ENCODE results near the gene MYL2. TPM values are rescaled to one million over a fixed set of nuclear protein-coding genes. Genes with fewer than 3 reads are reported as not detected.

MYL2 gene
- total RNA-seq, 1 donor from 2014 or later = not detected

DNA sequence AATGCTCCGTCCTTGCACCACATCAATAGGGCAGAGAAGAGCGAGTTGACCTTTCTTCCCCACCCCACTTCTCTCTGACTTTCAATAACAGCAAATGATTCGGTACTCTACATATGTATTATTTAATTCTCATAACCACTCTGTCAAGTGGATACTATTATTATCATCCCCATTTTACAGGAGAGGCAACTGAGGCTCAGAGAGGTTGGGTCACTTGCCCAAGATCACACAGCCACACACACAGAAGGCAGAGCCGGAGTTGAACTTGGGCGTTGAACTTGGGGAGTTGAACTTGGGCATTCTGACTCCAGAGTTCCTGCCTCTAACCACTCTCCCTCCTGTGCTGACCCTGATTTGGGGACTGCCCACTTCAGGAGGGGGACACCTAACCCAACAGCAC lies 659 bp downstream of the MYL2 start:
- Histone ChIP-seq H3K9me3 (no peaks in the 10 kb centered on the region), H3K36me3 (no peaks in the 10 kb centered on the region), H3K27me3 (no peaks in the 10 kb centered on the region), H3K4me3 (no peak overlapping the region), H3K27ac (no peak overlapping the region), H3K4me1 (no peaks in the 10 kb centered on the region)
- TF ChIP-seq CTCF (IDR thresholded peaks at IDR 0.05) = no peak
- no peak for DNase-seq (ENCODE audit: low spot score in 2 of 2)
- intact Hi-C loops (cut with DNase I) = no loop called here

DNA sequence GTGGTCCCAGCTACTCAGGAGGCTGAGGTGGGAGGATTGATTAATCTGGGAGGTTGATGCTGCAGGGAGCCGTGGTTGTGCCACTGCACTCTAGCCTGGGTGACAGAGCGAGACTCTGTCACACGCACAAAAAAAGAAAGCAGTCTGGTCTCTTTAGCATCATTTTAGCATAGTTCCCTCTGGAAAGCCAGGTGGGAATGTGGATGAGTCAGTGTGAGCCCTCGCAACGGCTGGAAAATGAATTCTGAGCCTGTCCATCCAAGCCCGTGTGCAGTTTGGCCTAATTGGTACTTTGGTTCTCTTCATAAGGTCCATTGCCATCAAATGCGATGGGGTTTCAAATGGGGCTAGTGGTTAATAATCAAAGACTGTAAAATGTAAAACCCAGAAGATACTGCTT lies 2.4 kb downstream of the MYL2 start:
- DNase-seq (ENCODE audit: low spot score in 2 of 2) = no peak
- Histone ChIP-seq H3K4me1 (no peaks in the 10 kb centered on the region), H3K36me3 (no peaks in the 10 kb centered on the region), H3K27me3 (no peaks in the 10 kb centered on the region), H3K9me3 (no peaks in the 10 kb centered on the region), H3K4me3 (no peak overlapping the region), H3K27ac (no peak overlapping the region)
- intact Hi-C loops (cut with DNase I) = no loop called here
- no peak for TF ChIP-seq CTCF (IDR thresholded peaks at IDR 0.05)

DNA sequence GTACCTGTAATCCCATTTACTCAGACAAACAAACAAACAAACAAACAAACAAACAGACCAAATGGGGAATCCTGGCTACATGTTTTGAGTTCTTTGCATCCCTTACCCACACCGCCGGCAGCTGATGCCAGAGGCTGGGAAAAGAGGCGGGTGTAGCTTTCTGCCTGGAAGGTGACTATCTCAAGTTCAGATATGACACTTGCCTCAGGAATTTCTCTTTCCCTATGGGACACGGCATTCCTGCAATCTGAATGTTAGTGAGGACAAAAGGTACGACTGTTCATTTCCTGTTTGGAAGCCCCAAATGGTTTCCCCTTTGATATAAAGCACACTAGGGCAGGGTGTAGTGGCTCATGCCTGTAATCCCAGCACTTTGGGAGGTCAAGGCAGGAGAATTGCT lies 2.9 kb downstream of the MYL2 start:
- Histone ChIP-seq H3K4me3 (no peak overlapping the region), H3K9me3 (no peaks in the 10 kb centered on the region), H3K36me3 (no peaks in the 10 kb centered on the region), H3K27ac (no peak overlapping the region), H3K4me1 (no peaks in the 10 kb centered on the region), H3K27me3 (no peaks in the 10 kb centered on the region)
- no peak for TF ChIP-seq CTCF (IDR thresholded peaks at IDR 0.05)
- intact Hi-C loops (cut with DNase I) = no loop called here
- no peak for DNase-seq (ENCODE audit: low spot score in 2 of 2)

- no peak for DNase-seq (ENCODE audit: low spot score in 2 of 2)
- no peaks in the 10 kb centered on the region for H3K27me3 ChIP-seq
- no peak overlapping the region for H3K27ac ChIP-seq
- H3K36me3 ChIP-seq = no peaks in the 10 kb centered on the region
- intact Hi-C loops (cut with DNase I) = no loop called here
- no peak for TF ChIP-seq CTCF (IDR thresholded peaks at IDR 0.05)
- no peaks in the 10 kb centered on the region for H3K9me3 ChIP-seq
- no peak overlapping the region for H3K4me3 ChIP-seq
- no peaks in the 10 kb centered on the region for H3K4me1 ChIP-seq
Measured at GRCh38 chr12:110916295-110916875, 4.0 kb downstream of the MYL2 start.

- Histone ChIP-seq H3K27ac (no peak overlapping the region), H3K4me1 (no peaks in the 10 kb centered on the region), H3K36me3 (no peaks in the 10 kb centered on the region), H3K4me3 (no peak overlapping the region), H3K9me3 (no peaks in the 10 kb centered on the region), H3K27me3 (no peaks in the 10 kb centered on the region)
- intact Hi-C loops (cut with DNase I) = no loop called here
- DNase-seq (ENCODE audit: low spot score in 2 of 2) = no peak
- TF ChIP-seq CTCF (IDR thresholded peaks at IDR 0.05) = no peak
Measured at GRCh38 chr12:110913119-110914056, 7.0 kb downstream of the MYL2 start.

All from ascending aorta (tissue), 2 donors.